Transverse colon (tissue), 4 donors: ENCODE results near the gene KRTAP9-6. TPM values are rescaled to one million over a fixed set of nuclear protein-coding genes. Genes with fewer than 3 reads are reported as not detected.
"Not testable (repeated sequence)": the region's sequence is repeated elsewhere in the genome, so short reads cannot be mapped to it uniquely, and the experiment has no call there.

Experiments used
- DNase-seq: peaks from one replicate; pipeline ENCODE4 v3.0.0-alpha.2; 2019
- H3K27ac ChIP-seq, 4 donors: fragments of 200-600 bp; sonication (generic); 2 replicates each; pipeline ENCODE4 v1.5.1; 2016 to 2018; ENCODE audit warnings: inconsistent platforms in 4 of 4
- H3K27me3 ChIP-seq: fragments of 200-600 bp; sonication (generic); 2 replicates; pipeline ENCODE4 v1.5.1; 2017; ENCODE audit warnings: inconsistent platforms
- H3K36me3 ChIP-seq, 4 donors: fragments of 200-600 bp; sonication (generic); 2 replicates each; pipeline ENCODE4 v1.5.1; 2017 to 2019; ENCODE audit warnings: inconsistent platforms in 4 of 4
- H3K4me1 ChIP-seq, 4 donors: fragments of 200-600 bp; sonication (generic); 2 replicates each; pipeline ENCODE4 v1.5.1; 2017 to 2020; ENCODE audit warnings: inconsistent platforms in 4 of 4
- H3K4me3 ChIP-seq, 4 donors: fragments of 200-600 bp; sonication (generic); 1 replicate in 1 of 4; 2 replicates in 3 of 4; pipeline versions ENCODE4 v1.5.1 to v1.6.1; 2017 to 2019; ENCODE audit warnings: inconsistent platforms in 4 of 4
- H3K9me3 ChIP-seq, 2 donors: fragments of 200-600 bp; sonication (generic); 2 replicates each; pipeline ENCODE4 v1.5.1; 2017 to 2019; ENCODE audit warnings: inconsistent platforms in 2 of 2
- CTCF ChIP-seq, 5 experiments: fragments of 200-600 bp in 3 of 5; fragments of 450-650 bp in 2 of 5; sonication (generic) in 3 of 5; IDR thresholded peaks; 1 replicate in 2 of 5; 2 replicates in 3 of 5; pipeline ENCODE4 v1.5.1; 2016 to 2017; ENCODE audit warnings: antibody characterized with exemption in 5 of 5, inconsistent platforms in 3 of 5, mild to moderate bottlenecking in 2 of 5, moderate library complexity in 1 of 5
- EP300 ChIP-seq: sonication (generic); formaldehyde crosslinking; IDR thresholded peaks from one replicate; pipeline ENCODE4 v1.6.1; 2017; ENCODE audit warnings: antibody characterized with exemption, low read depth
- POLR2A ChIP-seq: fragments of 450-650 bp; IDR thresholded peaks from one replicate; pipeline ENCODE4 v1.6.1; 2016; ENCODE audit warnings: antibody characterized with exemption, mild to moderate bottlenecking, moderate library complexity
- POLR2AphosphoS5 ChIP-seq, 3 donors: sonication (generic); formaldehyde crosslinking; IDR thresholded peaks; one replicate each; pipeline ENCODE4 v1.6.1; 2016; ENCODE audit warnings: antibody characterized with exemption in 3 of 3
- WGBS, 2 donors: methylation state at CpG; one replicate each; pipeline ENCODE4 v1.1.5; 2018; ENCODE audit warnings: low coverage in 1 of 2; 5-methylcytosine and 5-hydroxymethylcytosine counted together
- in situ Hi-C, 4 donors: fragments of 200-750 bp; cut with MboI; loops; one replicate each; pipeline versions ENCODE4 v1.15.0 to v1.15.1; 2017; ENCODE audit warnings: low sequenced_read_pairs in 3 of 4, low pct_ligation_motif_present in 1 of 4, low pct_unique_long_range_greater_than_20kb in 1 of 4
- intact Hi-C: fragments of 100-400 bp; cut with DNase I; formaldehyde crosslinking; loops from one replicate; pipeline ENCODE4 v1.15.1; 2023; ENCODE audit warnings: low total_unique reads
- total RNA-seq, 4 donors: library from RNA; depleted of rRNA; stranded (reverse); fragments of >200 nt; gene quantifications; one replicate each; pipeline ENCODE4 v1.1.0, GENCODE V29; 2016

KRTAP9-6 gene
- total RNA-seq: not detected

GRCh38 chr17:41265078-41265477 lies at the start of gene KRTAP9-6:
TSS of gene KRTAP9-6 (plus strand) at chr17:41265378. CDS start at chr17:41265378, 0 bp downstream.
- Histone ChIP-seq H3K36me3 (no peaks in the 10 kb centered on the region), H3K9me3 (no peaks in the 10 kb centered on the region), H3K4me1 (no peaks in the 10 kb centered on the region), H3K4me3 (no peak within 1 kb of the TSS), H3K27ac (no peak within 1 kb of the TSS), H3K27me3 (peaks cover 26% of the 10 kb centered on the region)
- 39 to 70% methylated on average over 1 to 2 of the region's 2 CpGs for WGBS, 2 donors
- DNase-seq: no peak
- in situ Hi-C loops (loop anchor here in 1 of 4 donors (25.0 kb wide), 1 partner anchor 97 kb away; the partner anchor contains the start of genes KRT33A and KRT33B), intact Hi-C loops (no loop called here)
- TF ChIP-seq EP300: no peak
- TF ChIP-seq POLR2AphosphoS5 (IDR thresholded peaks at IDR 0.05): no peak
- no peak for TF ChIP-seq POLR2A
- no peak for TF ChIP-seq CTCF (IDR thresholded peaks at IDR 0.05)

- Histone ChIP-seq H3K36me3 (no peaks in the 10 kb centered on the region), H3K4me1 (no peaks in the 10 kb centered on the region), H3K27me3 (peaks cover 8% of the 10 kb centered on the region), H3K9me3 (no peaks in the 10 kb centered on the region), H3K4me3 (no peak overlapping the region), H3K27ac (no peak overlapping the region)
- intact Hi-C loops (no loop called here), in situ Hi-C loops (no loop called here)
- TF ChIP-seq EP300: no peak
- no peak for TF ChIP-seq POLR2AphosphoS5 (IDR thresholded peaks at IDR 0.05)
- no peak for TF ChIP-seq CTCF (IDR thresholded peaks at IDR 0.05)
- no peak for TF ChIP-seq POLR2A
- DNase-seq: no peak
- 64 to 100% methylated on average over 1 of the region's 1 CpG for WGBS, 2 donors
Measured at GRCh38 chr17:41215681-41216080, 49.5 kb upstream of the KRTAP9-6 start.

GRCh38 chr17:41223821-41224220 lies 41.4 kb upstream of the KRTAP9-6 start:
- WGBS, 2 donors: 43 to 66% methylated on average over 2 of the region's 2 CpGs
- TF ChIP-seq POLR2AphosphoS5 (IDR thresholded peaks at IDR 0.05): no peak
- no peak for TF ChIP-seq POLR2A
- TF ChIP-seq CTCF (IDR thresholded peaks at IDR 0.05): no peak
- TF ChIP-seq EP300: no peak

GRCh38 chr17:41226051-41226450 lies 39.1 kb upstream of the KRTAP9-6 start:
- no peak for DNase-seq
- Histone ChIP-seq H3K9me3 (no peaks in the 10 kb centered on the region), H3K36me3 (no peaks in the 10 kb centered on the region), H3K27ac (no peak overlapping the region), H3K4me3 (no peak overlapping the region), H3K4me1 (no peaks in the 10 kb centered on the region), H3K27me3 (peaks cover 7% of the 10 kb centered on the region)
- WGBS, 2 donors: 83 to 100% methylated on average over 3 to 6 of the region's 6 CpGs
- TF ChIP-seq POLR2A: no peak
- no peak for TF ChIP-seq CTCF (IDR thresholded peaks at IDR 0.05)
- TF ChIP-seq POLR2AphosphoS5 (IDR thresholded peaks at IDR 0.05): no peak
- no peak for TF ChIP-seq EP300
- intact Hi-C loops (no loop called here), in situ Hi-C loops (no loop called here)

More at GRCh38 chr17:41223821-41224220, 41.4 kb upstream of the KRTAP9-6 start:
- in situ Hi-C loops: no loop called here
- no peak overlapping the region for H3K4me3 ChIP-seq
- no peaks in the 10 kb centered on the region for H3K36me3 ChIP-seq
- peaks cover 7% of the 10 kb centered on the region for H3K27me3 ChIP-seq
- no peaks in the 10 kb centered on the region for H3K9me3 ChIP-seq
- no peak overlapping the region for H3K27ac ChIP-seq
- intact Hi-C loops: no loop called here
- H3K4me1 ChIP-seq: no peaks in the 10 kb centered on the region
- DNase-seq: no peak

GRCh38 chr17:41226598-41227095 lies 38.5 kb upstream of the KRTAP9-6 start, which contains the start of gene KRTAP9-2:
TSS of gene KRTAP9-2 (plus strand) at chr17:41226648. CDS start at chr17:41226655, 7 bp downstream.
- 52% methylated on average over 3 of the region's 4 CpGs; no CpG with 5 or more reads in 1 of the 2 donors for WGBS, 2 donors
- in situ Hi-C loops: not testable (repeated sequence)

More at GRCh38 chr17:41226598-41227095, 38.5 kb upstream of the KRTAP9-6 start, which contains the start of gene KRTAP9-2:
- H3K9me3 ChIP-seq, H3K36me3 ChIP-seq, DNase-seq, H3K4me1 ChIP-seq, H3K27me3 ChIP-seq, H3K4me3 ChIP-seq, intact Hi-C loops, H3K27ac ChIP-seq: not testable (repeated sequence)
